SU-DHL-6 (cell line): ENCODE results near the gene ATAD2B.

Experiments used
- H2AFZ ChIP-seq: fragments of 200-600 bp; sonication (generic); 2 replicates; pipeline ENCODE4 v1.6.1; 2014; ENCODE audit warnings: low read depth, mild to moderate bottlenecking, moderate library complexity, mixed read lengths, antibody characterized with exemption, low read length; ENCODE audit not compliant: severe bottlenecking
- H3F3A ChIP-seq: fragments of 200-600 bp; shearing (Covaris generic); 2 replicates; pipeline ENCODE4 v1.6.0; 2016; ENCODE audit warnings: antibody characterized with exemption, mild to moderate bottlenecking; ENCODE audit not compliant: insufficient read depth
- H3K27ac ChIP-seq: fragments of 200-600 bp; sonication (generic); 2 replicates; pipeline ENCODE4 v1.5.1; 2016; ENCODE audit warnings: low read depth, mild to moderate bottlenecking, low read length, moderate library complexity, mixed read lengths
- H3K27me3 ChIP-seq: fragments of 200-600 bp; sonication (generic), shearing (Covaris generic); 2 replicates; pipeline ENCODE4 v1.6.0; 2014; ENCODE audit warnings: mild to moderate bottlenecking, low read length
- H3K36me3 ChIP-seq: fragments of 200-600 bp; sonication (generic); 2 replicates; pipeline ENCODE4 v1.6.1; 2014; ENCODE audit warnings: mild to moderate bottlenecking, low read length, mixed read lengths
- H3K4me2 ChIP-seq: fragments of 300-600, 200-600 bp; shearing (Covaris generic), sonication (generic); 2 replicates; pipeline ENCODE4 v1.6.0; 2014; ENCODE audit warnings: low read length, low read depth, mild to moderate bottlenecking; ENCODE audit not compliant: poor library complexity, severe bottlenecking
- H3K4me3 ChIP-seq: fragments of 200-600 bp; sonication (generic); 2 replicates; pipeline ENCODE4 v1.5.1; 2014; ENCODE audit warnings: antibody characterized with exemption, low read length, mild to moderate bottlenecking, mixed read lengths; ENCODE audit not compliant: insufficient read depth, poor library complexity, severe bottlenecking
- H3K79me2 ChIP-seq: fragments of 200-600 bp; sonication (generic); 2 replicates; pipeline ENCODE4 v1.6.1; 2014; ENCODE audit warnings: mild to moderate bottlenecking, low read length, moderate library complexity; ENCODE audit not compliant: insufficient read depth
- H3K9ac ChIP-seq: fragments of 200-600 bp; sonication (generic); 2 replicates; pipeline ENCODE4 v1.7.0; 2014; ENCODE audit warnings: mild to moderate bottlenecking, low read length
- H3K9me2 ChIP-seq: fragments of 200-600 bp; sonication (generic); replicated peaks from 2 replicates; pipeline ENCODE4 v1.6.1; 2014; ENCODE audit warnings: low read length; ENCODE audit not compliant: insufficient read depth
- H3K9me3 ChIP-seq: fragments of 200-600 bp; sonication (generic); 2 replicates; pipeline ENCODE4 v1.6.1; 2014; ENCODE audit warnings: low read length, mixed read lengths; ENCODE audit not compliant: insufficient read depth
- H4K20me1 ChIP-seq: fragments of 200-600 bp; sonication (generic); 2 replicates; pipeline ENCODE4 v1.6.1; 2014; ENCODE audit warnings: low read depth, mild to moderate bottlenecking, antibody characterized with exemption, low read length, moderate library complexity, mixed read lengths
- EZH2phosphoT487 ChIP-seq: fragments of 200-600 bp; sonication (generic), shearing (Covaris generic); conservative IDR thresholded peaks from 2 replicates; pipeline ENCODE4 v1.6.1; 2018; ENCODE audit warnings: mild to moderate bottlenecking, antibody characterized with exemption, low read length, moderate library complexity, mixed read lengths
- TF ChIP-seq, protein P1 (sequence below): fragments of 200-600 bp; sonication (generic); IDR thresholded peaks from one replicate; pipeline ENCODE4 v1.5.1; 2017; ENCODE audit warnings: antibody characterized with exemption, mild to moderate bottlenecking, low read length, moderate library complexity; ENCODE audit not compliant: insufficient read depth, poor library complexity, severe bottlenecking

The ATAD2B gene

DNA sequence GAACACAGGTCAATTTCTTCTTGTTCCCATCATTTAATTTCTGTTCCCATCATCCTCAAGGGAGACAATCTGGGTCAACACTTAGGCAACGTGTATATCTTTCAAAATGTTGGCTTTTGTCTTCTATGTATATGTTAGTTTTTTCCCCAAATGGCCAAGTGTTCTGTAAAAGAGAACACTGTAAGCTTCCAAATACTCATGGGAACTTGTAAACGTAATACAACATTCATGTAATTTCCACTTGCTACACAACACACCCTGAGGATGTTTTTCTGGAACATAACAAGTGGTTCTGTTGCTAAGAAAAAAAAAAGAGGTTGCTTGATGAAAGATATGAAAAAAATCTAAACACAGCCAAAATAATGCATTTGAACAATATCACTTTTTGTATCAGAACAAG lies 149.1 kb downstream of the ATAD2B start:
- Histone ChIP-seq H3K9me2 (no peaks in the 10 kb centered on the region), H3K27me3 (no peaks in the 10 kb centered on the region), H3K9ac (no peak overlapping the region), H3K36me3 (0 out of 2 replicates have a peak, but pooled peaks cover 2% of the 10 kb centered on the region), H3K27ac (no peak overlapping the region), H3K9me3 (no peaks in the 10 kb centered on the region), H3K79me2 (no peaks in the 10 kb centered on the region), H3K4me3 (no peak overlapping the region), H3F3A (0 out of 2 replicates have a peak, but pooled peaks cover 10% of the 10 kb centered on the region), H2AFZ (no peak overlapping the region), H4K20me1 (no peaks in the 10 kb centered on the region), H3K4me2 (no peak overlapping the region)
- no peak for TF ChIP-seq EZH2phosphoT487
- TF ChIP-seq, protein P1, sequence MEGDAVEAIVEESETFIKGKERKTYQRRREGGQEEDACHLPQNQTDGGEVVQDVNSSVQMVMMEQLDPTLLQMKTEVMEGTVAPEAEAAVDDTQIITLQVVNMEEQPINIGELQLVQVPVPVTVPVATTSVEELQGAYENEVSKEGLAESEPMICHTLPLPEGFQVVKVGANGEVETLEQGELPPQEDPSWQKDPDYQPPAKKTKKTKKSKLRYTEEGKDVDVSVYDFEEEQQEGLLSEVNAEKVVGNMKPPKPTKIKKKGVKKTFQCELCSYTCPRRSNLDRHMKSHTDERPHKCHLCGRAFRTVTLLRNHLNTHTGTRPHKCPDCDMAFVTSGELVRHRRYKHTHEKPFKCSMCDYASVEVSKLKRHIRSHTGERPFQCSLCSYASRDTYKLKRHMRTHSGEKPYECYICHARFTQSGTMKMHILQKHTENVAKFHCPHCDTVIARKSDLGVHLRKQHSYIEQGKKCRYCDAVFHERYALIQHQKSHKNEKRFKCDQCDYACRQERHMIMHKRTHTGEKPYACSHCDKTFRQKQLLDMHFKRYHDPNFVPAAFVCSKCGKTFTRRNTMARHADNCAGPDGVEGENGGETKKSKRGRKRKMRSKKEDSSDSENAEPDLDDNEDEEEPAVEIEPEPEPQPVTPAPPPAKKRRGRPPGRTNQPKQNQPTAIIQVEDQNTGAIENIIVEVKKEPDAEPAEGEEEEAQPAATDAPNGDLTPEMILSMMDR: no peak

GRCh38 chr2:23776021-23776420 lies 150.9 kb downstream of the ATAD2B start:
- no peak overlapping the region for H2AFZ ChIP-seq
- H3K79me2 ChIP-seq: no peaks in the 10 kb centered on the region
- H3K4me3 ChIP-seq: no peak overlapping the region
- H3K9me2 ChIP-seq: no peaks in the 10 kb centered on the region
- H3K27ac ChIP-seq: no peak overlapping the region
- H3F3A ChIP-seq: 0 out of 2 replicates have a peak, but pooled peaks cover 7% of the 10 kb centered on the region
- no peaks in the 10 kb centered on the region for H3K27me3 ChIP-seq
- H3K36me3 ChIP-seq: peaks cover 16% of the 10 kb centered on the region; the same call in 1 of the 2 replicates
- no peaks in the 10 kb centered on the region for H4K20me1 ChIP-seq
- no peaks in the 10 kb centered on the region for H3K9me3 ChIP-seq
- TF ChIP-seq, protein P1: no peak
- TF ChIP-seq EZH2phosphoT487: no peak
- H3K4me2 ChIP-seq: no peak overlapping the region
- H3K9ac ChIP-seq: no peak overlapping the region

DNA sequence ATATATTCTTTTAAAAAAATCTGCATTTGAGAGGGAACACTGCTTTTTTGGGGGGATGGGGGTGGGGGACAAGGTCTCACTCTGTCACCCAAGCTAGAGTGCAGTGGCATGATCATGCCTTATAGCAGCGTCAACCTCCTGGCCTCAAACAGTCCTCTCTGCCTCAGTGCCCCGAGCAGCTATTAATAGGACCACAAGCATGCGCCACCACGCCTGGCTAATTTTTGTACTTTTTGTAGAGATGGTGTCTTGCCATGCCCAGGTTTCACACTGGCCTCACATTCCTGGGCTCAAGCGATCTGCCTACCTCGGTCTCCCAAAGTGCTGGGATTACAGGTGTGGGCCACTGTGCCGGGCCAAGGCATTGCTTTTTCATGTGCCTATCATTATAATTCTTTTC lies 154.2 kb downstream of the ATAD2B start:
- Histone ChIP-seq H4K20me1 (no peaks in the 10 kb centered on the region), H3K9me3 (no peaks in the 10 kb centered on the region), H2AFZ (no peak overlapping the region), H3K9ac (no peak overlapping the region), H3F3A (no peaks in the 10 kb centered on the region), H3K4me3 (no peak overlapping the region), H3K79me2 (no peaks in the 10 kb centered on the region), H3K27ac (peak overlapping the region; percentile 65), H3K9me2 (no peaks in the 10 kb centered on the region), H3K36me3 (peaks cover 17% of the 10 kb centered on the region; the same call in 1 of the 2 replicates), H3K4me2 (peak overlapping the region; percentile 51), H3K27me3 (no peaks in the 10 kb centered on the region)
- TF ChIP-seq, protein P1: no peak
- TF ChIP-seq EZH2phosphoT487: no peak
